Measurements from ENCODE around the gene BORCS5. TPM values are rescaled to one million over a fixed set of nuclear protein-coding genes. Genes with fewer than 3 reads are reported as not detected.
"Not testable (repeated sequence)": the region's sequence is repeated elsewhere in the genome, so short reads cannot be mapped to it uniquely, and the experiment has no call there.

BORCS5 gene
- total and polyA plus RNA-seq, 2 experiments from 2014 or later = 11.3 to 12.6 TPM

GRCh38 chr12:12419165-12419564, 62.3 kb downstream of the BORCS5 start:
- not testable (repeated sequence) for H3K4me2 ChIP-seq; H3K27me3 Mint-ChIP-seq (ENCODE audit: insufficient read depth, low read depth, poor library complexity)

GRCh38 chr12:12423367-12423766, 66.5 kb downstream of the BORCS5 start:
- H3K27ac Mint-ChIP-seq = no peak overlapping the region
- H3K9me3 Mint-ChIP-seq = peaks cover 48% of the 10 kb centered on the region
- H3K4me3 ChIP-seq = no peak overlapping the region
- TF ChIP-seq ZNF331 (CRISPR knock-in tag; IDR thresholded peaks at IDR 0.05; ENCODE audit: low read depth) (no peak), REST (IDR thresholded peaks at IDR 0.05; ENCODE audit: unreplicated experiment) (no peak), NANOG (IDR thresholded peaks at IDR 0.05; ENCODE audit: borderline replicate concordance) (no peak), CTCF (conservative IDR thresholded peaks at IDR 0.05; ENCODE audit: low read depth in 2 of 2) (no peak), CREB1 (CRISPR knock-in tag; IDR thresholded peaks at IDR 0.05; ENCODE audit: low read depth) (no peak), POLR2AphosphoS5 (IDR thresholded peaks at IDR 0.05; ENCODE audit: low read depth) (no peak), JUNB (IDR thresholded peaks at IDR 0.05; ENCODE audit: unreplicated experiment) (no peak), EZH2 (IDR thresholded peaks at IDR 0.05; ENCODE audit: low read depth, unreplicated experiment) (no peak), ZNF462 (CRISPR knock-in tag; IDR thresholded peaks at IDR 0.05) (no peak), ZNF114 (CRISPR knock-in tag; IDR thresholded peaks at IDR 0.05) (no peak)

More at GRCh38 chr12:12419165-12419564, 62.3 kb downstream of the BORCS5 start:
- not testable (repeated sequence) for H3K4me1 Mint-ChIP-seq; H3K4me3 ChIP-seq; H3K4me3 Mint-ChIP-seq; H3K27ac Mint-ChIP-seq; H3F3A ChIP-seq (replicated peaks; ENCODE audit: low read depth); H3K4me1 ChIP-seq (ENCODE audit: insufficient read depth); H3K79me2 ChIP-seq (replicated peaks; ENCODE audit: insufficient read depth); DNase-seq (ENCODE audit: low spot score); H3K27ac ChIP-seq (ENCODE audit: low read depth); H4K20me1 ChIP-seq (replicated peaks; ENCODE audit: insufficient read depth); H2AFZ ChIP-seq; H3K9me2 ChIP-seq (ENCODE audit: insufficient read depth); ATAC-seq; H3K27me3 ChIP-seq (ENCODE audit: insufficient read depth); H3K36me3 ChIP-seq (ENCODE audit: insufficient read depth)
- Mint-ChIP-seq H3K36me3 (ENCODE audit: low read depth) (peaks cover 54% of the 10 kb centered on the region), H3K9me3 (peaks cover 59% of the 10 kb centered on the region)

More at GRCh38 chr12:12423367-12423766, 66.5 kb downstream of the BORCS5 start:
- ATAC-seq (no peak), DNase-seq (ENCODE audit: low spot score) (no peak)
- Histone ChIP-seq H3K4me2 (no peak overlapping the region), H3K79me2 (replicated peaks; ENCODE audit: insufficient read depth) (no peaks in the 10 kb centered on the region; the same call in 1 of the 2 replicates), H3K36me3 (ENCODE audit: insufficient read depth) (peaks cover 8% of the 10 kb centered on the region; the same call in 1 of the 2 replicates), H3F3A (replicated peaks; ENCODE audit: low read depth) (no peaks in the 10 kb centered on the region), H3K4me1 (ENCODE audit: insufficient read depth) (peaks cover 7% of the 10 kb centered on the region; the same call in 1 of the 2 replicates), H3K9me2 (ENCODE audit: insufficient read depth) (no peaks in the 10 kb centered on the region), H2AFZ (no peak overlapping the region), H3K27ac (ENCODE audit: low read depth) (no peak overlapping the region), H4K20me1 (replicated peaks; ENCODE audit: insufficient read depth) (no peaks in the 10 kb centered on the region), H3K27me3 (ENCODE audit: insufficient read depth) (no peaks in the 10 kb centered on the region)
- Mint-ChIP-seq H3K4me1 (peaks cover 10% of the 10 kb centered on the region), H3K27me3 (ENCODE audit: insufficient read depth, low read depth, poor library complexity) (peaks cover 4% of the 10 kb centered on the region), H3K4me3 (no peak overlapping the region), H3K36me3 (ENCODE audit: low read depth) (peaks cover 40% of the 10 kb centered on the region)
